Effector memory CD8-positive, alpha-beta T cell (primary cell): Measurements from ENCODE around the gene CTIF.

Experiments used
- ATAC-seq: fragments of 150-1000 bp; cut with Tn5 transposase; replicated peaks from 2 replicates; pipeline ENCODE4 v1.10.0; 2021; ENCODE audit warnings: mild to moderate bottlenecking, moderate library complexity
- DNase-seq, 3 experiments: peaks; one replicate each; pipeline ENCODE4 v3.0.0; 2021
- H3K27ac Mint-ChIP-seq, 2 donors: one replicate each; pipeline ENCODE4 v1.8.0; 2022; ENCODE audit warnings: mild to moderate bottlenecking in 2 of 2, mixed read lengths in 2 of 2, moderate library complexity in 2 of 2
- H3K27me3 Mint-ChIP-seq, 2 donors: one replicate each; pipeline ENCODE4 v1.8.0; 2022; ENCODE audit warnings: mixed read lengths in 2 of 2
- H3K36me3 Mint-ChIP-seq: one replicate; pipeline ENCODE4 v1.8.0; 2022; ENCODE audit warnings: mild to moderate bottlenecking, moderate library complexity, mixed read lengths; ENCODE audit not compliant: insufficient read depth
- H3K4me1 Mint-ChIP-seq, 2 donors: one replicate each; pipeline ENCODE4 v1.8.0; 2022; ENCODE audit warnings: low read depth in 2 of 2, mixed read lengths in 2 of 2
- H3K4me3 Mint-ChIP-seq, 2 donors: one replicate each; pipeline ENCODE4 v1.8.0; 2022; ENCODE audit warnings: mild to moderate bottlenecking in 2 of 2, mixed read lengths in 2 of 2, moderate library complexity in 2 of 2
- H3K9me3 Mint-ChIP-seq, 2 donors: one replicate each; pipeline ENCODE4 v1.8.0; 2022; ENCODE audit warnings: mixed read lengths in 2 of 2

The CTIF gene

DNA sequence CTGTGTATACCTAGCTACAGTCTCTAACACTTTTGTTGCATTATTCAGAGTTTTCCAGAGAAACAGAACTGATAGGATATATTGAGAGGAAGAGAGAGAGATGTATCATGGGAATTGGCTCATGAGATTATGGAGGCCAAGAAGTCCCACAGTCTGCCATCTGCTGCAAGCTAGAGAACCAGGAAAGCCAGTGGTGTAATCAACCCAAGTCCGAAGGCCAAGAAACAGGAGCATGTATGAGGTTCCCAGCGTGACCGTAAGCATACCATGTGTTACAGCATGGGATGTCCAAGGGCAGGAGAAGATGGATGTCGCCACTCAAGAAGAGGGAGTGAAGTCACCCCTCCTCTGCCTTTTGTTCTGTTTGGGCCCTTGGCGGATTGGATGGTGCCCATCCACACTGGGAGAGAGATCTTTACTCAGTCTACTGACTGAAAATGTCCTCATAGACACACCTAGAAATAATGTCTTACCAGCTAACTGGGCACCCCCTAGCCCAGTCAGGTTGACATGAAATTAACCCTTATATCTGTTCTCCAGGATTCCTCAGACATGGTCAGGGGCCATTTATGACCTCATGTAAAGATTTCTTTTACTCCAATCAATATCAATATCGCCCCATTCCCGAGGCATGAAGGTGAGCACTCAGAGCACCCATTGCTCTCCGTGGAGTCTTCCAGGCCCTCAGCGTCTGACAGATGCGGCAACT lies 179.6 kb downstream of the CTIF start:
- DNase-seq, result no peak
- no peaks in the 10 kb centered on the region for H3K36me3 Mint-ChIP-seq
- H3K4me3 Mint-ChIP-seq, result no peak overlapping the region
- no peak overlapping the region for H3K27ac Mint-ChIP-seq
- H3K9me3 Mint-ChIP-seq, result no peaks in the 10 kb centered on the region
- peaks cover 0 to 2% of the 10 kb centered on the region in 2 donors for H3K27me3 Mint-ChIP-seq
- ATAC-seq, result no peak
- H3K4me1 Mint-ChIP-seq, result peaks cover 4 to 5% of the 10 kb centered on the region in 2 donors

DNA sequence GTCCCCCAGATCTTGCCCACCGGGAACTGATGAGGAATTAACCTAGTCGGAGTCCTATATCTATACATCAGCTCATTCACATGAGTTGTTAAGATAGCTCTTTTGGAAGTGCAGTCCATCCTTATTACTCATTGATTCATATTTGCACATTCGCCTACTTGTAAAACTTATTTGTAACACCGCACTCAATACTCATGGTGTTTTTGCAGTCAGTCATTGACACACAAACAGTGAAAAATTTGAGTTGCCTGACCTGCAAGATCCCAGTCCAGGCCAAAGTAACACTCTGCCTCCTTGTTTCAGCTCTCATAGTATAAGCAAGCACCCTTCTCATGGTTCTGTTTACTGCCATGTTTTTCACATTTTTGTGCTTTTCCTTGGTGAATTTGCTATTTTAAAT lies 180.6 kb downstream of the CTIF start:
- ATAC-seq, result no peak
- H3K27me3 Mint-ChIP-seq, result no peaks in the 10 kb centered on the region
- H3K9me3 Mint-ChIP-seq, result no peaks in the 10 kb centered on the region
- no peak for DNase-seq
- H3K4me3 Mint-ChIP-seq, result no peak overlapping the region
- H3K27ac Mint-ChIP-seq, result no peak overlapping the region
- no peaks in the 10 kb centered on the region for H3K36me3 Mint-ChIP-seq
- peaks cover 4 to 5% of the 10 kb centered on the region in 2 donors for H3K4me1 Mint-ChIP-seq

DNA sequence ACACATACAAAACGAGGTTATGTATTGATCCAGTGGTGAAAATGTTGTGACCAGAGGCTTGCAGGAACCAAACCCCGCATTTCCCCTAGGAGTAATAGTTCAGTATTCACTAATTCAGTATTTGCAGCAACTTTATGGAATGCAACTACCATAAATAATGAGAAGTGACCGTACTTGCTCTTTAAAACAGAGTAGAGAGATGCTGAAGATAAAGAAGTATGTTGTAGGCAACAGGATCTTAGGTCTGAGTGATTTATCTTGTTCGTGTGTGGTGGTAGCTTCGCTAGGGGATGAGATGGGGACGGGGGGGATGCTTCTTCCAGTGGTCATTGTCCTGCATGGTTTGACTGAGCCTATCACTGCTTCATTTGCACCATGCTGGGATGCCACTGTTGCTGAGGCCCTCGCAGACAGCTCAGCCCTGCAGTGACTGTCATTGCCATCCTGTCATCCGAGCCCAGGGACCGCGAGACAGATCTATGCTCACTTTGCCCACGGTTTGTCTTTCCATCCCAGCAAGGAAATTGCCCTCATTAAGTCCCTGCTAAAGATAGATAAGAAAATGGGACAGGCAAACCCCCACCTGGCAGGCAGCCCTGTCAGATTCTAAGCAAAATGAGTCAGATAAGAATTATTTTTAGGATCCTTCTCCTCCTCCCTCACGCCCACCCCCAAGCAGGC lies 181.3 kb downstream of the CTIF start:
- Mint-ChIP-seq H3K4me1 (peaks cover 4 to 5% of the 10 kb centered on the region in 2 donors), H3K36me3 (no peaks in the 10 kb centered on the region), H3K27me3 (no peaks in the 10 kb centered on the region), H3K9me3 (no peaks in the 10 kb centered on the region), H3K4me3 (no peak overlapping the region), H3K27ac (no peak overlapping the region)
- ATAC-seq (no peak), DNase-seq (no peak)

DNA sequence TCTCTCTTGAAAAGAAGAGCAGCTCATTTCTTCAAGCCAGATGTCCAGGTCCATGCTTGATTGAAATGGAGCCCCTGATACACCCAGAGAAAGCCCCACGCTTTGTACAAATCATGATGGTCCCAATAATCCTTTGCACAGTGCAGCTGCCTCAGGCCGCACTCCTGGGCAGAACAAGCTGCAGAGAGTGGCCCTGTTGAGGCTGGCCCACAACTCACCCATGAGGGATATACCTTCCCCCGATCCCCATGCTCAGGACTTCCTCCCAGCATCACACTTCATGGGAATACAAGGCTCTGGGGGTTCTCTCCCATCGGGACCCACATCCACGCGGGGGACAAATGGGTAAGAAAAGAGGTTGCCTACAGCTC lies 181.8 kb downstream of the CTIF start:
- ATAC-seq (no peak), DNase-seq (no peak)
- Mint-ChIP-seq H3K9me3 (no peaks in the 10 kb centered on the region), H3K36me3 (no peaks in the 10 kb centered on the region), H3K27me3 (no peaks in the 10 kb centered on the region), H3K27ac (no peak overlapping the region), H3K4me3 (no peak overlapping the region), H3K4me1 (peaks cover under 1 to 1% of the 10 kb centered on the region in 2 donors)

DNA sequence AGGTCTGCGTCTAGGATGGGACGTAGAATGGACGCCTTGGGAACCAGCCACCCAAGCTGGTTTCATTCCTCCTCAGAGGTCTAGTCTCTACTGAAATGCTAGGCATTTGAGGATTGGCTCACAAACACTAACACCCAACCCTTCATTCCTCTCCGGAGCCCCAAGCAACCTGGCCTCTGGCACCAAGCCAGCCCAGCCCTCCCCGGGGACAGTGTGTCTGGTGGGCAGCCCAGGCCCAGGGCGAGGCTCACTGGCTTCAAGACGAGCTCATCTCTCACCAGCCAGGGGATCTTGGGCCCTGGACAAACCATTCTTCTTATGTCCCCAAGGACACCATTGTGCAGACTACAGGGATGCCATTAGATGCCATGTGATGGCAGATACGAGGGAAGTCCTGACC lies 182.5 kb downstream of the CTIF start:
- Mint-ChIP-seq H3K4me1 (no peaks in the 10 kb centered on the region), H3K27ac (no peak overlapping the region), H3K4me3 (no peak overlapping the region), H3K27me3 (no peaks in the 10 kb centered on the region), H3K36me3 (no peaks in the 10 kb centered on the region), H3K9me3 (no peaks in the 10 kb centered on the region)
- no peak for ATAC-seq
- DNase-seq, result no peak

DNA sequence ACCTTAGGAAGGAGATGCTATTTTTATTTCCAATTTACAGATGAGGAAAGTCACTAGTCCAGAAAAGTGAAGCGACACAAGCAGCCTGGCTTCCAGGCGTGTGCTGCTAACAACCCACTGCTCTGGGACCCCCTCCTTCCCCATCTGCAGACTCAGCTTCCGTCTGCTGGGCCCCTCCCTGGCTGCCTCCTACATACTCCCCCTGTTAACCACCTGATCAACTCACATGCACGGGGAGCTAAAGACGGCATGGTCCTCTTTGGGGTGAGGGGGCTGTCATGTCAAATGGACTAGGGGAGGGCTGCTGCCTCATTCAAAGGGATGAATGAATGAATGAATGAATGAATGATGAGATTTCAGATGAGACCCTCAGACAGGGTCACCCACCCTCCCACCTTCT lies 184.2 kb downstream of the CTIF start:
- Mint-ChIP-seq H3K27ac (no peak overlapping the region), H3K36me3 (no peaks in the 10 kb centered on the region), H3K9me3 (no peaks in the 10 kb centered on the region), H3K4me3 (no peak overlapping the region), H3K4me1 (no peaks in the 10 kb centered on the region), H3K27me3 (no peaks in the 10 kb centered on the region)
- DNase-seq (no peak), ATAC-seq (no peak)

DNA sequence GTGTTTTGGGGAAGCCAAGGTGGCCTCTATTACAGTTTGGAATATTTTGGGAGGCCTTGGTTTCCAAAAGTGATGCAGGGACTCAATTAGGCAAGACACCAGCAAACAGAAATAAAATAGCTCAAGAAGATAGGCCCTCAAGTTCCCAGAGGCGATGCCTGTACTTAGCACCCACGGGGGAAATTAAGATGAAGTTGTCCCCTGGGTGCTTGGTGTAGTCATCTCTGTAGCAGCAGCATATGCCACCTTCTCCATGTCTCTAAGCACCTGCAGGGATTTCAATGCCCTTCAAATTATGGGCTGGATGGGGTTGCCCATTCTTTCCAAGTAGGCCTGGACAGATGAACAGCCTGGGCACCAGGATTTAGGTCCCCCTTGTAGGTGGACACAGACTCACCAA lies 185.0 kb downstream of the CTIF start:
- no peak for DNase-seq
- Mint-ChIP-seq H3K4me3 (no peak overlapping the region), H3K9me3 (no peaks in the 10 kb centered on the region), H3K27ac (no peak overlapping the region), H3K27me3 (no peaks in the 10 kb centered on the region), H3K36me3 (peaks cover 2% of the 10 kb centered on the region), H3K4me1 (no peaks in the 10 kb centered on the region)
- ATAC-seq, result no peak

DNA sequence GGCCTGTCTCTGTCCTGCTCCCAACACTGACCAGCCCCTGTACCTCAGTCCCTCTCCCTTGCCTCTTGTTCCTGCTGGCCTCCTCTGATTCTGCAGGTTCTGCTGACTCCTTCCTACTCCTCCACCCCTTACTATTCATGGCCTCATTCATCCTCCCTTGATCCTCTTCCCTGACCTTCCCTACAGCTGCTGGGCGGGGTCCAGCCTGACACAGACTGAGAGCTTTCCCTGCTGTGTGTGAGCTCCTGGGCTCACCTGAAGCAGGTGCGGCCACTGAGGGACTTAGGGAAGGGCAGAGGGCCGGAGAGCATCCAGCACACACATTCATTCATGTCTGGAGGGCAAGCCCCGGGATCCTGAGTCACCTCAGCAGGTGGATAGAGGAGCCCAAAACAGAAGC lies 185.6 kb downstream of the CTIF start:
- Mint-ChIP-seq H3K4me1 (no peaks in the 10 kb centered on the region), H3K27ac (no peak overlapping the region), H3K9me3 (no peaks in the 10 kb centered on the region), H3K27me3 (no peaks in the 10 kb centered on the region), H3K4me3 (no peak overlapping the region), H3K36me3 (peaks cover 2% of the 10 kb centered on the region)
- ATAC-seq (no peak), DNase-seq (no peak)

DNA sequence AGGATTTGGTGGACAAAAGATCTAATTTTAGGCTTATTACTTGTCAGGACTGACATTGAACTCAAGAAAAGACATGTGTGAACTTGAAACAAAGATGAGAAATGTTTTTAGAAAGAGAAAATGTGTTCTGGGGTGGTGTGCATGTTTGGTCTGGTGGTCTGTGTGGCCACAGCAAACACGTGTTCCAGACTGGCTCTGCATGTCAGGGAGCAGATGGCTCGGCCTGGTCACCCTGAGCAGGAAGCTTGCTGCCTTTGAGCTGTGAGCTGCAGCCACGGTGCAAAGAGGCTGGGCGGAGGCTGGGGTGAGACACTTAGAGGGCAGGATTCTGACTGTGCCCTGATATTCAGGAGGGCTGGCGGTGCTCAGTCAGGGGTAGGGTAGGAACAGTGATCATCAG lies 186.1 kb downstream of the CTIF start:
- DNase-seq, result no peak
- no peak overlapping the region for H3K27ac Mint-ChIP-seq
- H3K27me3 Mint-ChIP-seq, result no peaks in the 10 kb centered on the region
- ATAC-seq, result no peak
- H3K4me3 Mint-ChIP-seq, result no peak overlapping the region
- H3K36me3 Mint-ChIP-seq, result peaks cover 2% of the 10 kb centered on the region
- H3K4me1 Mint-ChIP-seq, result no peaks in the 10 kb centered on the region
- no peaks in the 10 kb centered on the region for H3K9me3 Mint-ChIP-seq

DNA sequence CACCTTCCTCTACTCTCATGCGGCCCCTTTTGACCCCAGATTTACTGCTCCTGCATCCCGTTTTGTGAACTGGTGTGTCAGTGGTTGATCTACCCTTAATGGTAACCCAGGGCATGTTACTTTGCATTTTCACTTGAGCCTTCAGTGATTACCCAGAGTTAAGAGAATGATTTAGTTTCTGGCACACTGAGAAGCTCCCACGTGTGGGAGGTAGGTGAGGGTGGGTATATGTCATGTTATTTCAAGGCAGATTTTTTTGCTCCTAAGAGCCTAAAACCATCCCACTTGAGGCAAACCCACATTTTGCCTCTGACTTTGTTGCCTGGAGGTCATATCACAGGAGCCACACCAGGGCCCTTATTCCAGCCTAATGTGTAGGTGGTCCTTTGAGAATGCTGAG lies 186.7 kb downstream of the CTIF start:
- H3K27ac Mint-ChIP-seq, result no peak overlapping the region
- H3K4me1 Mint-ChIP-seq, result no peaks in the 10 kb centered on the region
- no peaks in the 10 kb centered on the region for H3K9me3 Mint-ChIP-seq
- DNase-seq (no peak), ATAC-seq (no peak)
- H3K36me3 Mint-ChIP-seq, result peaks cover 2% of the 10 kb centered on the region
- no peaks in the 10 kb centered on the region for H3K27me3 Mint-ChIP-seq
- no peak overlapping the region for H3K4me3 Mint-ChIP-seq

DNA sequence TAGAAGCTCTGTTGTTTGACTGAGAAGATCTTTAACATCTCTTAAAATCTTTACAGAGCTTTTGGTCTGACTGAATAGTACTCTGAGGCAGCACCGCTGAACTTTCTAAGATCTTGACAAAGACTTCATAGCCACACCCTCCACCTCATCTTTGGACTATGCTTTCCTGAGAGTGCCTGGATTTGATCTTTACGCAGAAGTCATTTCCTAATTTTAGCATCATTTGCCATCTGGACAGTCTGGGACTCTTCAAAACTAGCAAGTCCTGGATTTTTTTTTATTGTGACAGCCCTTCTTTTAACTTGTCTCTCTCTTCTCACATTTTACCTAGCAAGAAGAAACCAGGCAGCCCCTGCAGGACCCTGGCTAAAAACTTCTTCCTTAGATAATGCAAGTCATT lies 188.8 kb downstream of the CTIF start:
- DNase-seq (no peak), ATAC-seq (no peak)
- Mint-ChIP-seq H3K27ac (no peak overlapping the region), H3K4me1 (no peaks in the 10 kb centered on the region), H3K9me3 (no peaks in the 10 kb centered on the region), H3K36me3 (peaks cover 2% of the 10 kb centered on the region), H3K27me3 (no peaks in the 10 kb centered on the region), H3K4me3 (no peak overlapping the region)

DNA sequence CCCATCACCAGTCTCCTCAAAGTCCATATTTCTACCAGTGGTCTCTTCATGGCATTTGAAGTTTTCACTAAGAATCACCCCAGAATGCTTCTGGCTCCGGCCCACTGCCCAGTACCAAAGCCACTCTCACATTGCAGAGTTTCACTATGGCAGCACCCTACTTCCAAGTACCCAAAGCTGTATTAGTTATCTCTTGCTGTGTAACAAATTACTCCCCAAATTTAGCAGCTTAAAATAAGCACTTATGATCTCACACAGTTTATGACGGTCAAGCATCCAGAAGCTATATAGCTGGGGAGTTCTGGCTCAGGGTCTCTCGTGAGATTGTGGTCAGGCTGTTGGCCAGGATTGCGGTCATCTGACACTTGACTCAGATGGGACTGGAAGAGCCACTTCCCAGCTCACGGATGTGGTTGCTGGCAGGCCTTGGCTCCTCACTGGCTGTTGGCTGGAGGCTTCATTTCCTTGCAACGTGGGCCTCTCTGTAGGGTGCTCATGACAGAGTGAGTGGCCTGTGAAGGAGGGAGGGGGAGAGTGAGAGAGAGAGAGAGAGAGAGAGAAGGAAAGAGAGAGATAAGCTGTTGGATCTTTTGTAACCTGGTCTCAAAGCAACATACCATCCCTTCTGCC lies 189.5 kb downstream of the CTIF start:
- Mint-ChIP-seq H3K36me3 (peaks cover 2% of the 10 kb centered on the region), H3K4me3 (no peak overlapping the region), H3K27ac (peak overlapping the region in 1 of 2 donors; percentile 9), H3K9me3 (no peaks in the 10 kb centered on the region), H3K4me1 (peaks cover 0 to 2% of the 10 kb centered on the region in 2 donors), H3K27me3 (no peaks in the 10 kb centered on the region)
- DNase-seq (no peak), ATAC-seq (no peak)

DNA sequence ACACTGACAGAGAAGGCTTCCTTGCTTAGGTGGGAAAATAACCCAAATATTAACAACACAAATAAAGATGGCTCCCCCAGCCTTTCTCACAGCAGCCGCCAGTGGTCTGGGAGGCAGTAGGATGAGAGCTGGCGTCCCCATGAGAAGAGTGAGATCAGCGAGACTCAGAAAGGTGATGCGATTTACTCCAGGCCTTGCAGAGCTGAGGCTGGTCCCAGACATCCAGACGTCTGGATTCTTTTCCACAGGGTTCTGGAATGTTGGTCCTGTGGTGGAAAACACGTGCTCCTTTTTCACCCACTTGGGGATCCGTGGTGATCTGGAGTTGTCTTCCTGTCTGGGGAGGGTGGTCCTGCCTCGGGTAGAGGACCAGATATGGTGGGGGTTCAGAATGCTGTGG lies 190.6 kb downstream of the CTIF start:
- H3K27ac Mint-ChIP-seq, result no peak overlapping the region
- H3K4me3 Mint-ChIP-seq, result no peak overlapping the region
- no peaks in the 10 kb centered on the region for H3K27me3 Mint-ChIP-seq
- DNase-seq, result no peak
- no peak for ATAC-seq
- H3K36me3 Mint-ChIP-seq, result peaks cover 2% of the 10 kb centered on the region
- peaks cover 0 to 3% of the 10 kb centered on the region in 2 donors for H3K4me1 Mint-ChIP-seq
- no peaks in the 10 kb centered on the region for H3K9me3 Mint-ChIP-seq

DNA sequence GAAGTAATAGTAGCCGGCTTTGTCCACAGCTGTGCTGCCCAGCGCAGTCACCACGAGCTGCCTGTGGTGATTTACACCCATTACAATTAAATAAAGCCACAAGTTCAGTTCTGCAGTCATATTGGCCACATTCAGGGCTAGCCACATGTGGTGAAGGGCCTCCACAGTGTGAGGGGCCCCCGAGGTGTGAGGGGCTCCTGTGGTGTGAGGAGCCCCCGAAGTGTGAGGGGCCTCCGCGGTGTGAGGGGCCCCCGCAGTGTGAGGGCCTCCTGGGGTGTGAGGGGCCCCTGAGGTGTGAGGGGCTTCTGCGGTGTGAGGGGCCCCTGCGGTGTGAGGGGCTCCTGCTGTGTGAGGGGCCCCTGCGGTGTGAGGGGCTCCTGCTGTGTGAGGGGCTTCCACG lies 191.2 kb downstream of the CTIF start:
- Mint-ChIP-seq H3K4me1 (peaks cover 1 to 5% of the 10 kb centered on the region in 2 donors), H3K4me3 (no peak overlapping the region), H3K36me3 (peaks cover 2% of the 10 kb centered on the region), H3K27ac (no peak overlapping the region), H3K27me3 (no peaks in the 10 kb centered on the region), H3K9me3 (no peaks in the 10 kb centered on the region)
- DNase-seq, result no peak
- ATAC-seq, result no peak
